Activated naive CD8-positive, alpha-beta T cell treated with anti-CD3 and anti-CD28 coated beads, Interleukin-2, amount 50 U/mL, for 16 hours (primary cell): Measurements from ENCODE around the gene SETD1A.
"Not testable (repeated sequence)": the region's sequence is repeated elsewhere in the genome, so short reads cannot be mapped to it uniquely, and the experiment has no call there.

ENCODE experiments used
- DNase-seq: peaks from one replicate; pipeline ENCODE4 v3.0.0-alpha.2; 2020; ENCODE audit warnings: low read depth, low spot score

SETD1A gene

GRCh38 chr16:30929167-30929566 lies 28.4 kb upstream of the SETD1A start:
- no peak for DNase-seq

GRCh38 chr16:30930160-30930571 lies 27.4 kb upstream of the SETD1A start:
- DNase-seq, result no peak

GRCh38 chr16:30931068-30931650 lies 26.4 kb upstream of the SETD1A start:
- no peak for DNase-seq

- no peak for DNase-seq
These were observed 22.6 kb upstream of the SETD1A start for GRCh38 chr16:30934827-30935557.

DNA sequence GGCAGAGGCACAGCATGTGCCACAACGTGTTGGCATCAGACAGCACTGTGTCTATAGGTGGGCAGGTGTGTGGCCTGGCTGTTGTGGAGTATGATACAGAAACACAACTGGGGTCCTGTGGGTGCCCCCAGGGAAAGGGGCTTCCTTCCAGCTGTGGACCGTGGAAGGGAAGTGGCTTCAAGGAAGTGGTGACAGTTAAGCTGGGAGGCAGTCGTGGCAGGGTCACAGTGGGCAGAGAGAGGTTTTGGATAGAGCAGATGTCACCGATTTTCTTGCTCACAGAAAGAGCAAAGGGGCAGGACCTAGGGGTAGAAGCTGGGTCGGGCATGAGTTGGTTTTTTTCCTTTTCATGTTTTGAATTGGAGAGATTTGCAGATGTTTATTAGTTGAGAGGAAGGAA lies 19.9 kb upstream of the SETD1A start:
- no peak for DNase-seq

DNA sequence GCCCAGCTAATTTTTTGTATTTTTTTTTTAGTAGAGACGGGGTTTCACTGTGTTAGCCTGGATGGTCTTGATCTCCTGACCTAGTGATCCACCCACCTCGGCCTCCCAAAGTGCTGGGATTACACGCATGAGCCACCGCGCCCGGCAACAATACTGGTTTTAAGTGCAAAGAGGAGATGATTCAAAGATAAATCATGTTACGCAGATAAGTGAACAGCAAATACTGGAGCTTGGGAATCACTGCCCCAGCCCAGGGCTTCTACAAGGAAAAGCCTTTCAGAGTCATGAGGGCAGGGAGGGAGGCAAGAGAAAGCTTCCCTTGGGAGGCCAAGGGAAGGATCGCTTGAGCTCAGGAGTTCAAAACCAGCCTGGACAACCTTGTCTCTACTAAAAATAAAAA lies 18.0 kb upstream of the SETD1A start:
- not testable (repeated sequence) for DNase-seq

GRCh38 chr16:30941600-30942425 lies 15.7 kb upstream of the SETD1A start:
- no peak for DNase-seq

DNA sequence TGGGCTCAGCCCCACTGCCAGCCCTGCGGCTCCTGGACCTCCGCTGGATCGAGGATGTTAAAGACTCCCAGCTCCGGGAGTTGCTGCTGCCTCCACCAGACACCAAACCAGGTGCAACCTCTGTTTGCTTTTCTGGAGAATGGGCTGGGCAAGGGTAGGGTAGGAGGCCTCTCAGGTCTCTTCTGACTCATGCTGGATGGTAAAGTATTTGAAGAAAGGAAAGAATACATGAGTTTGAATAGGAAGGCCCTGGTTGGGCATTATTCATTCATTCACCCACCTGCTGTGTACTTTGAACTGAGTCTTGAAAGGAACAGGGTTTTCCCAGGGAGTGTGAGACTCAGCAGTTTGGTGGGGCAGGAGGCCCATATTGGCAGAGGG lies 15.1 kb upstream of the SETD1A start:
- DNase-seq, result no peak

GRCh38 chr16:30944352-30944751 lies 13.2 kb upstream of the SETD1A start:
- no peak for DNase-seq

- no peak for DNase-seq
These were observed 10.6 kb upstream of the SETD1A start for GRCh38 chr16:30946671-30947540.

DNA sequence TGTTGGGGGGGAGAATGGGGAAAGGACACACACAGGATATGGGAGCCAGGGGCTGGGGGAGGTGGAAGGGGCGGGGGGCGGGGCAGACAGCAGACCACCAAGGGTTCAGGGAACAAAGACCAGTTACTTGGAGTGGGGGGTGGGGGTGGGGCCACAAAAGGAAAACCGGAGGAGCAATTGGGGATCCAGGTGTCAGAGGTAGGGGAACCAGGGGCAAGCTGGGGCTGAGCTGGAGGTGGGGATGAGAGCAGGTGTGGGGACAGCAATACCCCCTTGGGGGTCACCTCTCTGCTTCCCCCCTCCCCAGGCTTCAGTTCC lies 10.1 kb upstream of the SETD1A start:
- DNase-seq, result no peak

DNA sequence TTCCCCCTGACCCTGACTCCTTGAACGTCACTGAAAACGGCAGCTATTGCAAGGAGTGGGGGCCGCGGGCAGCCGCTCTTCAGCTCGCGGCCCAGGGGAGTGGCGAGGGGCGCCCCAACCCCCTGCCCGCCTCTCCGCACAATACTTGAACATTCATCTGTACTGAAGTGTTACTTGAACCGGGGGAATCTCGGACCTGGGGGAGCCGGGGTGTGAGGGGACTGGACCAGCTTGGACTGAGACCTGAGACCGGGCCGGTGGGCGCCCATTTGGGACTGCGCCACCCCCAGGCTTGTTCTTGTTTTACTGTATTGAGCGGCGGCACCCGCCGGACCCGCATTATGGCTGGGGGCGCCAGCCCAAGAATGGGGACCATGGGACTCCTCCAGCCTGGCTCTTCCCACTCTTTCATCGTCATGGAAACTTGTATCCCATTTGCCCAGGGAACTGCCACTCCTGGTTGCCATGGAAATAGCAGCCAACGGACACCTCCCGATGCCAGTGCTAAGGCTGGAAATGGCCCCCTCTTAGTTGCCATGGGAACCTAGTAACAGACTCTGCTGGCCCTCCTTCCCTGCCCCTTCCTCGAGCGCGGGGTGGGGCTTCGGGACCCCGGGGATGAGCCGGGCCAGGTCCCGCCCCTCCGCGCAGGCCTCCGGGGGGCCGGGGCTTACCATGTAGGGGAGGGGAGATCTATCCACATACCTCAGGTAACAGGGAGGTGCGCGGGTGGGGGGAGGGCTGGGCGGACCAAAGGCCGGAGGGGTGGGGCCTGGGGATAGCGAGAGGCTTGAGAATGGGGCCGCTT lies 9.5 kb upstream of the SETD1A start:
- no peak for DNase-seq

DNA sequence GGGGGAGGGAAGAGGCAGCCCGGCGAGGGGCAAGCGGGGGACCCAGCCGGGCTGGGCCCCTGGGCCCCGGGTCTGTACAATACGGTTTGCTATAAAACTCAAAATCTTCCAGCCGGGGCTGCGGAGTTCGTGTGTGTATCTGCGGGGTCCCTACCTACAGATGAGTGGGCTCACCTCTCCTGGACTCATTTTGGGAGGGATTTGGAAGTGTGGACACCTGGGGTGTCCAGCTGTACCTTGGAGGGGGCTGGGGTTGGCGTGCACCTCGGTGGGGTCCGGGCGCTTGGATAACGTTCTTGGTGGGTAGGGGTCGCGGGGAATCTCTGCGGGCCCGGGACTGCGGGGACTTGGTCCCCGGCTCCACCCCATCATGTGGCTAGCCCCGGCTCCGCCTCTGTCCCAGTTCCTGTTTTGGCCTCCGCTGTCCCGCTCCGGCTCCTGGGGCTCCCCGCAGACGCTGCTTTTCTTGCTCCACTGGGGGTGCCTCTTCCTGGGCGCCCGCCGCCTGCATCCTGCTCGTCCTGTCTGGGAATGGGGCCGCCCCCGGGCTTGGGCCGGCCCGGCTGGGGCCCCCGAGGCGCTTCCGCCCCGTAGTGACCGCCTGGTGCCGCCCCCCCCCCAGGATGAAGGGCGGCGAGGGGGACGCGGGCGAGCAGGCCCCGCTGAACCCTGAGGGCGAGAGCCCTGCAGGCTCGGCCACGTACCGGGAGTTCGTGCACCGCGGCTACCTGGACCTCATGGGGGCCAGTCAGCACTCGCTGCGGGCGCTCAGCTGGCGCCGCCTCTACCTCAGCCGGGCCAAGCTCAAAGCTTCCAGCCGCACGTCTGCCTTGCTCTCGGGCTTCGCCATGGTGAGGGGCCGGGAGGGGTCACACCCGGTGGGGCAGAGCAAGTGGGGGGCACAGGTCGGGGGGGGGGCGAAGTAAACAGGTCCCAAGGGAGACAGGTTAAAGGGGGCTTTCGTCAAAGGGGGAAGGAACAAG lies 8.6 kb upstream of the SETD1A start, which contains the start of gene ORAI3:
Gene ORAI3 (plus strand): TSS at position 402 of the 983 bp plus-strand sequence. CDS start 222 bp downstream, at position 624.
- DNase-seq, result no peak

GRCh38 chr16:30949650-30950515 lies 7.7 kb upstream of the SETD1A start:
- no peak for DNase-seq

DNA sequence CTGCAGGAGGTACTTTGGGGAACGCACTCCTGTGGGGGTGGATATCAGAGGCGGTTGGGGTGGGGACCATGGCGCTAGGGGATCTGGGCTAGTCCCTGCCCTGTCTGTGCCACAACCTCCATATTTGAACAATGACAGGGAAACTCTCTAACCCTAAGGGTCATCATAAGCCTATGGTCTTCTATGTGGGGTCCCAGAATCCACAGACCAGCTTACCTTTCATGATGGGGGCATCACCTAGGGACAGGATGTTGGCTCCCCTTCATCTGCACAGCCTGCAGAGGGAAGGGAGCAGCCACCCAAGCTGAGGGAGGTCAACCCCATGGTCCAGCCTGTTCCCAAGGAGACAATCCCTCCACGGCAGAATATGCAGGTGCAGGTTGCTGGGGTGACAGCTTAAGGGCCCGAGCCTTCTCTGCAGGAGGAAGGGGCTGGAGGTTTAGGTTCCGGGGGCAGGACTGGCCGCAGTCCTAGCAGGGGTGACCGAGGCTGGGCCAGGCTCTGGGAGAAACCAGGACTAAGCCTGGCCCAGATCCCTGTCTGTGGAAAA lies 7.0 kb upstream of the SETD1A start:
- DNase-seq, result no peak

DNA sequence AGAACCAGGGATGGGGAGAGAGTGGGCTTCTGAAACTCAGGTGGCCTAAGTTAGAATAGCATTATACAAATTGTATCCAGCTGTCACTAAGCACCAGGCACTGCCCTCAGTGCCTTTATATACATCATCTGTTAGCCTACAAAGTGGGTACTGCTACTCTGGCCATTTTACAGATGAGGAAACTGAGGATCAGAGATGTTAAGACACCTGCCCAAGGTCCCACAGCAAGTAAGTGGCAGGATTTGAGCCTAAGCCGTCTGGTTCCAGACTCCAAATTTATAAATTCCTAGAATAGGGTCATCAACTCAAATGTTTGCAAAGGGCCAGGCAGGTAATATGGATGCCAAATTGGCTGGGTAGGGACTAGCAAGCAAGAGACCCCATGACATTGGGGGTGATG lies 6.4 kb upstream of the SETD1A start:
- DNase-seq, result no peak

DNA sequence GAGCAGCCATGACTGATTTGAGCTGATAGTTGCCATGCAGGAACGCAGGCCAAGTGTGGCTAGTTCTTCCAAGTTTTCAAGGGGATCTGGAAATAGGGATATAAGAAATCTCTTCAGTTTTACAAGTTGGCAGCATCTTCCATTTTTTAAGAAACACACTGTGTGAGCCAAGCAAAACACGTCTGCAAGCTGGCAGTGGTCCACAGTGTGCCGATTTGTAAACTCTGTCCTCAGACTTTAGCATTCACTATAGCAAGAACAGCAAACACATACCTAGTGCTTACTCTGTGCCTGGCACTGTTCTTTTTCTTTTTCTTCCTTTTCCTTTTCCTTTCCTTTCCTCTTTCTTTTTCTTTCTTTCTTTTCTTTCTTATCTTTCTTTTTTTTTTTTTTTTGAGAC lies 5.8 kb upstream of the SETD1A start:
- DNase-seq, result no peak

- DNase-seq, result no peak
These were observed 4.4 kb upstream of the SETD1A start for GRCh38 chr16:30953111-30953510.
